Measurements from ENCODE around the gene FUNDC2.

DNA sequence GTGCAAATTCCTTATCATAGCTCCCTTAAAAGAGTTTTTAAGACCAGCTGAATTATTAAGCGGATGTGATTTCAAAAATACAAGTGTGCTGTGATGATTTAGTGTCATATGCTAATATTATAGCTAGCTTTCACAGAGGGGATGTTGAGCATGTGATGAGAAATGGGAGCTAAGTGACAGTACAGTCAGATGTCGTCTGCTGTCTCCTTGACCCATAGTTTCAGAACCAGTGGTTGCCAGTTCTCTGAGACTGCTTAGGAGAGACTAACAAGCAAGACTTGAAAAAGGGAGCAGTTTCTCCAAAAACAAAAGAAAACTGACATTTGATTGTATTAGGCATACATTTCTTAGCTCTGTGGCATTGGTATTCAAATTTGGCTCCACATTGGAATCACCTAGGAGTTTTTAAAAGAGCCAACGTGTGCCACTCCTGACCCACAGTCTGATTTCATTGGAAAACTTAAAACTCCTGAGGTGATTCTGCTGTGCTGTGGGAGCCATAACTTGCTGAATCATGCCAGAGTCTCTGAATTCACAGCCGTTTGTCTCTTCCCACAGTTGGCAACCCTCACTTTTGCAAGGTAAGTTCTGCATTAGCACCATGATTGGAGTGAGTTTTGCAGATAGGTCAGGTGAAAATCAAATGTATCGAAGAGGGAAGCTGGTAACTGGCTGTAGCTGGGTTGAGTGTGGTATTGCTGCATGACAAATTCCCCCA is 20.3 kb downstream of the FUNDC2 start:
- TF ChIP-seq CTCF (IDR thresholded peaks at IDR 0.05) (no peak), TP53 (CRISPR knock-in tag; IDR thresholded peaks at IDR 0.05) (no peak), HDAC2 (IDR thresholded peaks at IDR 0.05) (no peak), POLR2A (IDR thresholded peaks at IDR 0.05; ENCODE audit: low read length) (no peak), CHD2 (IDR thresholded peaks at IDR 0.05; ENCODE audit: low read length, partially characterized antibody) (no peak), JUNB (IDR thresholded peaks at IDR 0.05) (no peak), MAFK (IDR thresholded peaks at IDR 0.05; ENCODE audit: partially characterized antibody) (no peak)
